ENCODE results near the gene NAP1L1. TPM values are rescaled to one million over a fixed set of nuclear protein-coding genes. Genes with fewer than 3 reads are reported as not detected.

The NAP1L1 gene
- total RNA-seq, 1 experiment from 2014 or later: 711 TPM

DNA sequence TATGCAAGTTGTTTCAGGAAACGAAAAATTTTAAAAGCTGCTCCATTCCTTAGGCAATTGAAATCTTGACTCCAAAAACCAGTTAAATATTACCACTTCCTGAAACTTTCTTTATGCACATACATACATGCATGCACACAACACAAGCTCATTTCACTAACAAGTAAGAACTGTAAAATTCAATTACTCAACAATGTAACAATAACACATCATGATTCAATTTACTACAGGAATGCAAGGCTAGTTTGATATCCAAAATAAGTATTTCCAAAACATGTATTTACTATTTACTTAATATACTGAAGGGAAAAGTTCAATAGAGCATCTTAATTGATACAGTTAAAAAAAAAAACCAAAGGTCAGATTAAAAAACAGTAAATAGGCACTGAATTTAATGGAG, 19.6 kb downstream of the NAP1L1 start:
- peaks cover 19% of the 10 kb centered on the region for H3K9me3 Mint-ChIP-seq (ENCODE audit: unreplicated experiment)
- H3K4me1 Mint-ChIP-seq (ENCODE audit: low read depth, unreplicated experiment): no peaks in the 10 kb centered on the region
- H3K4me3 Mint-ChIP-seq (ENCODE audit: unreplicated experiment): no peak overlapping the region
- no peak for DNase-seq
- no peaks in the 10 kb centered on the region for H3K27me3 ChIP-seq (replicated peaks; ENCODE audit: control insufficient read depth, insufficient read depth, low read length)
- peaks cover 11% of the 10 kb centered on the region; the same call in 1 of the 2 replicates for H3K9me3 ChIP-seq
- peaks cover 96% of the 10 kb centered on the region for H3K36me3 Mint-ChIP-seq (ENCODE audit: insufficient read depth, unreplicated experiment)
- H3K36me3 ChIP-seq (ENCODE audit: control insufficient read depth, insufficient read depth, low read length): no peaks in the 10 kb centered on the region; the same call in 1 of the 2 replicates
- H3K27me3 Mint-ChIP-seq (ENCODE audit: insufficient read depth, unreplicated experiment): no peaks in the 10 kb centered on the region
- POLR2A ChIA-PET: no interaction called here
- TF ChIP-seq, protein P1, sequence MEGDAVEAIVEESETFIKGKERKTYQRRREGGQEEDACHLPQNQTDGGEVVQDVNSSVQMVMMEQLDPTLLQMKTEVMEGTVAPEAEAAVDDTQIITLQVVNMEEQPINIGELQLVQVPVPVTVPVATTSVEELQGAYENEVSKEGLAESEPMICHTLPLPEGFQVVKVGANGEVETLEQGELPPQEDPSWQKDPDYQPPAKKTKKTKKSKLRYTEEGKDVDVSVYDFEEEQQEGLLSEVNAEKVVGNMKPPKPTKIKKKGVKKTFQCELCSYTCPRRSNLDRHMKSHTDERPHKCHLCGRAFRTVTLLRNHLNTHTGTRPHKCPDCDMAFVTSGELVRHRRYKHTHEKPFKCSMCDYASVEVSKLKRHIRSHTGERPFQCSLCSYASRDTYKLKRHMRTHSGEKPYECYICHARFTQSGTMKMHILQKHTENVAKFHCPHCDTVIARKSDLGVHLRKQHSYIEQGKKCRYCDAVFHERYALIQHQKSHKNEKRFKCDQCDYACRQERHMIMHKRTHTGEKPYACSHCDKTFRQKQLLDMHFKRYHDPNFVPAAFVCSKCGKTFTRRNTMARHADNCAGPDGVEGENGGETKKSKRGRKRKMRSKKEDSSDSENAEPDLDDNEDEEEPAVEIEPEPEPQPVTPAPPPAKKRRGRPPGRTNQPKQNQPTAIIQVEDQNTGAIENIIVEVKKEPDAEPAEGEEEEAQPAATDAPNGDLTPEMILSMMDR (IDR thresholded peaks at IDR 0.05; ENCODE audit: insufficient read depth in 1 of 2, low read depth in 1 of 2, low read length in 1 of 2, severe bottlenecking in 1 of 2, unreplicated experiment in 1 of 2): no peak
- CTCF ChIA-PET: interaction anchor here (0.5 kb wide), 1 partner anchor 17 kb away, joined by 3 read pairs; no protein-coding TSS in a partner anchor
- H3K27ac Mint-ChIP-seq (ENCODE audit: unreplicated experiment): no peak overlapping the region
- no TSS peak for BruUV-seq (replicated peaks)
- no peak overlapping the region for H3K4me3 ChIP-seq (ENCODE audit: low read depth, low read length)
- intact Hi-C loops (cut with micrococcal nuclease; ENCODE audit: unreplicated experiment): no loop called here
- no peaks in the 10 kb centered on the region for H3K4me1 ChIP-seq

DNA sequence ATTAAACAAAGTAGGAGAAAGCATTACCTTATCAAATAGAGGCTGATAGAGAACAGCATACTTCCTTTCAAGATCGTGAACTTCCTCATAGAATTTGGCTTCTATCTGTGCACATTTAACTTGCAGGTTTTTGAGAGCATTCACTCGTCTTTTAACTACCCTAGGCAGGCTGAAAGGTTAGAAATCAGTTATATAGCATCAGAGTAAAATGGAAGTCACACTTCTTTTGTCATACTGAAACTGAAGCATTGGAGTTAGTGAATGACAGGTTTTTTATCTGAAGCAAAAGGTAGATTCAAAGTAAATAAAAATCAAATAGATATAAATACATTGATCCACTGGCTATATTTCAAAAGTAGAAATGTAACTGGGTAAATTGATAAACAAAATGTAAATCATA, 24.4 kb downstream of the NAP1L1 start:
- Mint-ChIP-seq H3K4me3 (ENCODE audit: unreplicated experiment) (no peak overlapping the region), H3K27me3 (ENCODE audit: insufficient read depth, unreplicated experiment) (no peaks in the 10 kb centered on the region), H3K27ac (ENCODE audit: unreplicated experiment) (no peak overlapping the region), H3K4me1 (ENCODE audit: low read depth, unreplicated experiment) (no peaks in the 10 kb centered on the region), H3K9me3 (ENCODE audit: unreplicated experiment) (peaks cover 9% of the 10 kb centered on the region), H3K36me3 (ENCODE audit: insufficient read depth, unreplicated experiment) (peaks cover 88% of the 10 kb centered on the region)
- no peak for DNase-seq
- Histone ChIP-seq H3K9me3 (no peaks in the 10 kb centered on the region), H3K36me3 (ENCODE audit: control insufficient read depth, insufficient read depth, low read length) (no peaks in the 10 kb centered on the region), H3K27me3 (replicated peaks; ENCODE audit: control insufficient read depth, insufficient read depth, low read length) (no peaks in the 10 kb centered on the region), H3K4me3 (ENCODE audit: low read depth, low read length) (no peak overlapping the region), H3K4me1 (no peaks in the 10 kb centered on the region)
- ChIA-PET POLR2A (no interaction called here), CTCF (no interaction called here)
- intact Hi-C loops (cut with micrococcal nuclease; ENCODE audit: unreplicated experiment): no loop called here
- TF ChIP-seq, protein P1 (IDR thresholded peaks at IDR 0.05; ENCODE audit: insufficient read depth in 1 of 2, low read depth in 1 of 2, low read length in 1 of 2, severe bottlenecking in 1 of 2, unreplicated experiment in 1 of 2): no peak
- no TSS peak for BruUV-seq (replicated peaks)

DNA sequence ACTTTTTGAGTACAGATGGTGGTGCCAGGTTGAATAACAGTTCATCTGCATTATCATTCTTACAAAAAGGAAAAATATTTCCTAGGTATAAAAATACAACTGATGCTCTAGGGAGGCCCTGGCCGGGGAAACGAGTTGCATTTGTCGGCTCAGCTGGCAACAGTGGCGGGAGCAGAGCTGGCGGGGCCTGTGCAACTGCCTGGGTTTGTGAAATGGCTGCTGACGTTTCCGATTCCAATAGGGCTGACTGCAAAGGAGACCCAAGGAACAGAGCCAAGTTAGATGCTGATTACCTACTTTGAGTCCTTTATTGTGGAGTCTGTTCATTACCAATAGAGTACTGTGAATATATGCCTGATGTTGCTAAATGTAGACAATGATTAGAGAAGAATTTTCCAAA, 27.2 kb downstream of the NAP1L1 start:
- intact Hi-C loops (cut with micrococcal nuclease; ENCODE audit: unreplicated experiment): no loop called here
- no peak overlapping the region for H3K27ac Mint-ChIP-seq (ENCODE audit: unreplicated experiment)
- H3K4me3 Mint-ChIP-seq (ENCODE audit: unreplicated experiment): no peak overlapping the region
- Histone ChIP-seq H3K4me3 (ENCODE audit: low read depth, low read length) (no peak overlapping the region), H3K36me3 (ENCODE audit: control insufficient read depth, insufficient read depth, low read length) (no peaks in the 10 kb centered on the region), H3K9me3 (no peaks in the 10 kb centered on the region; the same call in 1 of the 2 replicates), H3K27me3 (replicated peaks; ENCODE audit: control insufficient read depth, insufficient read depth, low read length) (no peaks in the 10 kb centered on the region), H3K4me1 (no peaks in the 10 kb centered on the region)
- H3K9me3 Mint-ChIP-seq (ENCODE audit: unreplicated experiment): no peaks in the 10 kb centered on the region
- H3K27me3 Mint-ChIP-seq (ENCODE audit: insufficient read depth, unreplicated experiment): no peaks in the 10 kb centered on the region
- TF ChIP-seq, protein P1 (IDR thresholded peaks at IDR 0.05; ENCODE audit: insufficient read depth in 1 of 2, low read depth in 1 of 2, low read length in 1 of 2, severe bottlenecking in 1 of 2, unreplicated experiment in 1 of 2): no peak
- BruUV-seq (replicated peaks): no TSS peak
- ChIA-PET CTCF (no interaction called here), POLR2A (no interaction called here)
- H3K4me1 Mint-ChIP-seq (ENCODE audit: low read depth, unreplicated experiment): no peaks in the 10 kb centered on the region
- peaks cover 86% of the 10 kb centered on the region for H3K36me3 Mint-ChIP-seq (ENCODE audit: insufficient read depth, unreplicated experiment)
- DNase-seq: no peak

Data from Caco-2 (cell line).